ENCODE data around the gene DARS1.

DARS1 gene

DNA sequence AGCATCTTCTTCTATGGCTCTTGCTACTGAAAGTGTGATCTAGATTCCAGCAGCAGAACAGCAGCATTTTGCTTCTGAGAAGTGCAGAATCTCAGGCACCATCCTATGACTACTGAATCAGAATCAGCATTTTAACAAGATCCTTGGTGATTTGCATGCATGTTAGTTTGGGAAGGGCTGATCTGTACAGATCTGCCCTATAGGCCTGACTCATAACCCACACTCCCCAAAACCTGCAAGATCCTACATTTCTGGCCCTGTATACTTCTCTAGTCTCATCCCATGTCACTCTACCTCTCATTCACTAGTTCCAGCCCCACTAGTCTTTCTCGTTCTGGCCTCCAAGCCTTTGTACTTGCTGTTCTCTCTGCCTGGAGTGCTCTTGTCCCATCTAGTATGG is 15.7 kb upstream of the DARS1 start:
- Histone ChIP-seq H2AFZ (ENCODE audit: low read length, unreplicated experiment) (no peak overlapping the region), H3K27ac (ENCODE audit: low read depth, low read length) (no peak overlapping the region), H3K79me2 (ENCODE audit: control insufficient read depth, insufficient read depth, low read length, unreplicated experiment) (no peaks in the 10 kb centered on the region), H3K27me3 (ENCODE audit: insufficient read depth, low read length) (no peaks in the 10 kb centered on the region), H3K4me3 (ENCODE audit: low read depth, low read length) (no peak overlapping the region), H3K36me3 (ENCODE audit: insufficient read depth, low read length) (no peaks in the 10 kb centered on the region), H3K4me1 (ENCODE audit: control insufficient read depth, insufficient read depth, low read length, unreplicated experiment) (no peaks in the 10 kb centered on the region)

DNA sequence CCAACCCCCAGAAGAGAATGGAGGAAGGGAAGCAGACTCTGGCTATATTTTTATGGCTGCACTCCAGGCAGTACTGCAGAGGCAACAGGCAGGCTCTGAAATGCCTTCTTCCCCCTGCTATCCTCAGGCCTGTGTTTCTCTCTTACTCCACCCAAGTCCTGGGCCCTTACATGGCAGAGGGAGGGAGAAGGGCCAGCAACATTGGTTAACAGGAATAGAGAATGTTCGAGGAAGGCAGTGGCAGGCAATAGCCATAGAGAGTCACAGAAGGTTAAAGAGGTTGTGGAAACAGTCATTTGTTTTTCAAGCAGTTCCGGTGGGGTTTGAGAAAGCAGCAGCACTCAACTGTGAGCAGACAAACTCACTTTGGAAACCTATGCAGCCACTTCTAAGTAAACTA is 15.1 kb upstream of the DARS1 start:
- H2AFZ ChIP-seq (ENCODE audit: low read length, unreplicated experiment) = no peak overlapping the region
- no peaks in the 10 kb centered on the region for H3K36me3 ChIP-seq (ENCODE audit: insufficient read depth, low read length)
- H3K27me3 ChIP-seq (ENCODE audit: insufficient read depth, low read length) = no peaks in the 10 kb centered on the region
- no peaks in the 10 kb centered on the region for H3K79me2 ChIP-seq (ENCODE audit: control insufficient read depth, insufficient read depth, low read length, unreplicated experiment)
- H3K27ac ChIP-seq (ENCODE audit: low read depth, low read length) = no peak overlapping the region
- H3K4me3 ChIP-seq (ENCODE audit: low read depth, low read length) = no peak overlapping the region
- no peaks in the 10 kb centered on the region for H3K4me1 ChIP-seq (ENCODE audit: control insufficient read depth, insufficient read depth, low read length, unreplicated experiment)

DNA sequence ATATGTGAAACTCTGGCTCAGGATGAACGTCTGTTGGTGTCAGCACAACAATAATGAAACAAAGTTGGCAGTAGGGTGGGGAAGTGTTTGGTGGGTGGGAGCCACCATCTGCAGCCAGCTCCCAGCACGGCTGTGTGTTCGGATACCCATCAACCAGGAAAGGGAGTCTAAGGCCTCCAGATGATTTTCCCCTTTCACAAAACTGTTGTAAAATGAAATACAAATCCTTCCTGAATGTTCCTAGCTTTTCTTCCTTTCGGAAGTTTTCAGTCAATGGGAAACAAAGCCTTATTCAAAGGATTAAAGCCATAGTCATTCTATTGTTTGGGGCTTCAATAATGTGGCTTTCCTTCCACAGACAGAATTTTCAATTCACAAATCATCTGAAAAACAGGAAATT is 14.5 kb upstream of the DARS1 start:
- Histone ChIP-seq H3K4me3 (ENCODE audit: low read depth, low read length) (no peak overlapping the region), H3K79me2 (ENCODE audit: control insufficient read depth, insufficient read depth, low read length, unreplicated experiment) (no peaks in the 10 kb centered on the region), H3K27me3 (ENCODE audit: insufficient read depth, low read length) (no peaks in the 10 kb centered on the region), H3K36me3 (ENCODE audit: insufficient read depth, low read length) (no peaks in the 10 kb centered on the region), H2AFZ (ENCODE audit: low read length, unreplicated experiment) (no peak overlapping the region), H3K4me1 (ENCODE audit: control insufficient read depth, insufficient read depth, low read length, unreplicated experiment) (no peaks in the 10 kb centered on the region), H3K27ac (ENCODE audit: low read depth, low read length) (no peak overlapping the region)

DNA sequence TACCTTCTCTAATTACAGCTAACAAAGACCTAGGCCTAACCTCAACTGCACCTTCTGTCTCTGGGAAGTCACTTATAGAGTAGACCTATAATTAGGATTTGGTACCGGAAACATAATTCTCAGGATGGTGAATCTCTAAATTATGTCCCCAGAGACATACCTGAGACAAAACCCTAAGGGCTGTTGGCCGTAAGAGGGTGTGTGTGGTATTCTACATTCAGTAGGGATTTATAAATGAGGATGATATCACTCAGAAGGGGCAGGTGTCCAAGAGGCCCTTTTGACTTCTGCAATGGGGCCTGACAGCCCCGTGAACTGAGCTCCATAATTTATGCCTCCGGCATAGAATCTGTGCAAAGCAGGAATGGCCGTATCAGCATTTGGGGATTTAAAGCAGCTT is 13.5 kb upstream of the DARS1 start:
- H3K36me3 ChIP-seq (ENCODE audit: insufficient read depth, low read length) = no peaks in the 10 kb centered on the region

DNA sequence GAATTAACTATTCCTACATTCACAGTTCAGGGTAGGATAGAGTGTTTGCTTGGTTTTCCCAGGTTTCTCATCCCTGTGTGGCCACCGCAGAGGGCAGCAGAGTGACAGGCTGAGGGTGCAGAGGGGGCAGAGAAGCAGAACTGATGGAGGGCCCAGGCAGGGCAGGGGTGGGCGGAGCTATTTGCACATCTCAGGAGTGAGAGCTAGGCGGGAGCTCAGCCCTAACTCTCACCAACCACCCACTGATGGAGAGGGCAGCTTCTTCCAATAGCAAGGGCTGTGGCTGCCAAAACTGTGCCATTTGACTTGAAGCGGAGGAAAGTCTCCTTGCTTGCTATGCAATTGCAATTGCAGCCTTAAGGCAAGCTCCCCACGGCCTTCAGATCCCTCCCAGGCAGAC is 12.0 kb upstream of the DARS1 start:
- no peaks in the 10 kb centered on the region for H3K36me3 ChIP-seq (ENCODE audit: insufficient read depth, low read length)
- H3K4me1 ChIP-seq (ENCODE audit: control insufficient read depth, insufficient read depth, low read length, unreplicated experiment) = no peaks in the 10 kb centered on the region
- H2AFZ ChIP-seq (ENCODE audit: low read length, unreplicated experiment) = no peak overlapping the region
- H3K27ac ChIP-seq (ENCODE audit: low read depth, low read length) = no peak overlapping the region
- H3K27me3 ChIP-seq (ENCODE audit: insufficient read depth, low read length) = no peaks in the 10 kb centered on the region
- H3K4me3 ChIP-seq (ENCODE audit: low read depth, low read length) = no peak overlapping the region
- no peaks in the 10 kb centered on the region for H3K79me2 ChIP-seq (ENCODE audit: control insufficient read depth, insufficient read depth, low read length, unreplicated experiment)

More for the DNA sequence above, 13.5 kb upstream of the DARS1 start:
- Histone ChIP-seq H3K27ac (ENCODE audit: low read depth, low read length) (no peak overlapping the region), H3K4me3 (ENCODE audit: low read depth, low read length) (no peak overlapping the region), H3K27me3 (ENCODE audit: insufficient read depth, low read length) (no peaks in the 10 kb centered on the region), H2AFZ (ENCODE audit: low read length, unreplicated experiment) (no peak overlapping the region), H3K79me2 (ENCODE audit: control insufficient read depth, insufficient read depth, low read length, unreplicated experiment) (no peaks in the 10 kb centered on the region), H3K4me1 (ENCODE audit: control insufficient read depth, insufficient read depth, low read length, unreplicated experiment) (no peaks in the 10 kb centered on the region)

DNA sequence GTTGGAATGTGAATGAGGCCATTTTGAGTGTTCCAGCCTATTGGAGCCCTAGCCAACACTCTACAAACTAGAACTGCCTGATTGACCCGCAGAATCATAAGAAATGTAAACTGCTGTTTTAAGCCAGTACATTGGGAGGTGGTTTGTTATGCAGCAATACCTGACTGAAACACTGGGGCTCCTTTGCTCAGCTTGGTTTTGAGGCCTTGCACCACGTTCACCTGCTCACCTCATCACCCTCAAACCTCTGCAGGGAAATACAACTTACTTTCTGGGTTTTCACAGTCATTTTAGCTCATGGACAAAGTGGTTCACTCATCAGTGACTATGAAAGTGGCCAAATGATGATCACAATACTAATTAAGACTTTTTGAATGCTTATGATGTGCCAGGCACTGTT is 10.9 kb upstream of the DARS1 start:
- Histone ChIP-seq H2AFZ (ENCODE audit: low read length, unreplicated experiment) (no peak overlapping the region), H3K4me3 (ENCODE audit: low read depth, low read length) (no peak overlapping the region), H3K79me2 (ENCODE audit: control insufficient read depth, insufficient read depth, low read length, unreplicated experiment) (no peaks in the 10 kb centered on the region), H3K27ac (ENCODE audit: low read depth, low read length) (no peak overlapping the region), H3K27me3 (ENCODE audit: insufficient read depth, low read length) (no peaks in the 10 kb centered on the region), H3K4me1 (ENCODE audit: control insufficient read depth, insufficient read depth, low read length, unreplicated experiment) (no peaks in the 10 kb centered on the region), H3K36me3 (ENCODE audit: insufficient read depth, low read length) (no peaks in the 10 kb centered on the region)

DNA sequence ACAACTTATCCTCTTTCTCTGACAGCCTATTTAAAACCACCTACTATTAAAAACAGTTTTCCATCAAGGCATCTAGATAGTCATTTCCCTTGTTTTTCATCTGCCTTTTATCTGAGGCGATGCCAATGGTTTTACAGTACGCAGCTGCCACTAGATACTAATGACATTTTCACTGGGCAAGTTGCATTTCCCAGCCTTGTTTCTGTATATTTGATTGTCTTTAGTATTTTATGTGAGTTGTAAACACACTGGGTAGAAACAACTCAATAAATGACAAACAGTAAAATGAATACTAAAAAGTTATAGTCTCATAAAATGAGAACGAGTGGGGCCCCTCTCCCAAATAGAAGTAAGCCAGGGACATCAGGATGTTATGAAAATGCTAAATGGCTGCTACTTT is 8.9 kb upstream of the DARS1 start:
- Histone ChIP-seq H3K36me3 (ENCODE audit: insufficient read depth, low read length) (no peaks in the 10 kb centered on the region), H3K27me3 (ENCODE audit: insufficient read depth, low read length) (no peaks in the 10 kb centered on the region), H3K4me1 (ENCODE audit: control insufficient read depth, insufficient read depth, low read length, unreplicated experiment) (no peaks in the 10 kb centered on the region), H3K4me3 (ENCODE audit: low read depth, low read length) (no peak overlapping the region), H3K27ac (ENCODE audit: low read depth, low read length) (no peak overlapping the region), H2AFZ (ENCODE audit: low read length, unreplicated experiment) (no peak overlapping the region), H3K79me2 (ENCODE audit: control insufficient read depth, insufficient read depth, low read length, unreplicated experiment) (no peaks in the 10 kb centered on the region)

DNA sequence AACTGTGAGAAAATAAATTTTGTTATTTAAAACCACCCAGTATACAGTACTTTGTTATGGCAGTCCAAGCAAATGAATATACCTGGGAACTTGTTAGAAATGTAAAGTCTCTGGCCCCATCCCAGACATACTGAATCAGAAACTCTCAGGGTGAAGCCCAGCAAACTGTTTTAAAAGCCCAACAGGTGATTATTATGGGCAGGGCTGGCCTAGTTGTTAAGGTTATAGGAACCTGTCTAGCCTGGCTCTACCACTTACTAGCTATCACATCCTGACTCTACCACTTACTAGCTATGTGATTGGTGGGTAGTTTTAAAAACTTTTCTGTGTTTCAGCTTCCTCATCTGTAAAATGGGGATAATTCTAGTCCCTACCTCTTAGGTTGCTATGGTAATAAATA is 8.0 kb upstream of the DARS1 start:
- Histone ChIP-seq H2AFZ (ENCODE audit: low read length, unreplicated experiment) (no peak overlapping the region), H3K27me3 (ENCODE audit: insufficient read depth, low read length) (no peaks in the 10 kb centered on the region), H3K4me1 (ENCODE audit: control insufficient read depth, insufficient read depth, low read length, unreplicated experiment) (no peaks in the 10 kb centered on the region), H3K4me3 (ENCODE audit: low read depth, low read length) (no peak overlapping the region), H3K27ac (ENCODE audit: low read depth, low read length) (no peak overlapping the region), H3K36me3 (ENCODE audit: insufficient read depth, low read length) (no peaks in the 10 kb centered on the region), H3K79me2 (ENCODE audit: control insufficient read depth, insufficient read depth, low read length, unreplicated experiment) (no peaks in the 10 kb centered on the region)

DNA sequence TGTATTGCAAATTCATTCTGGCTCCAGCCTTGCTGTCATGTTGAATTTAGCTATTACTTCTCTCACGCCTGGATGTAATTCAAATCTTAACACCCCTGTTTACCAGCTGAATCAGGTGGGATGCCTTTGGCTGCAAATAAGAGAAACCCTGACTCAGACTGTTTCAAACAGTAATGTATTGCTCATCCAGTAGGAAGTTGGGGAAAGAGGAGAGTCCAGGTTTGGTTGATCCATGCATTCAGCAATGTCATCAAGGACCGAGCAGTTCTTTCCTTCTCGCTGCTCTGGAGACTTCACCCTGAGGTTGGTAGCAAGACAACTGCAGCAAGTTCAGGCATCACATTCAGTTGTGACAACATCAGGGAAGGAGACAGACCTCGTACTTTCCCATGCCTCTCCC is 6.4 kb upstream of the DARS1 start:
- Histone ChIP-seq H3K79me2 (ENCODE audit: control insufficient read depth, insufficient read depth, low read length, unreplicated experiment) (no peaks in the 10 kb centered on the region), H2AFZ (ENCODE audit: low read length, unreplicated experiment) (no peak overlapping the region)

DNA sequence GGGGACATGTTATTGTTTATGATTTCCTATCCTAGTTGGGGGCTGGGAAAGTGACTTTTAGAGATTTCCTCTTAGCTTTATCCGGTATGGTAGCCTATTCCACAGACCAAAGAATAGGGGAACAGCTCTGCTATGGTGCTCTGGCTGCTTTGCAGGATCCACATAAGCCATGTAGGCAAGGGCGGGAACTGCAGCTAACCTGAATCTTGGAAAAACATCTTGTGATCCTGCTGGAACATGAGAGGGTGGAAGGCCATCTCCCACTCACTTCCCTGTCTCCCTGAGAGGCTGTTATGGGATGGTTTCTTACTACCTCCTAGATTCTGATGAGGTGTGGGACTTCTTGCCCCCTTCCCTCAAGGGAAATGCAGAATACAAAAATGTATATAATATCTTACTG is 2.0 kb upstream of the DARS1 start:
- peaks cover 13% of the 10 kb centered on the region for H3K4me1 ChIP-seq (ENCODE audit: control insufficient read depth, insufficient read depth, low read length, unreplicated experiment)
- H3K36me3 ChIP-seq (ENCODE audit: insufficient read depth, low read length) = 0 out of 2 replicates have a peak, but pooled peaks cover 4% of the 10 kb centered on the region
- H2AFZ ChIP-seq (ENCODE audit: low read length, unreplicated experiment) = no peak overlapping the region
- no peak overlapping the region for H3K27ac ChIP-seq (ENCODE audit: low read depth, low read length)
- no peaks in the 10 kb centered on the region for H3K27me3 ChIP-seq (ENCODE audit: insufficient read depth, low read length)
- H3K4me3 ChIP-seq (ENCODE audit: low read depth, low read length) = no peak overlapping the region
- peaks cover 25% of the 10 kb centered on the region for H3K79me2 ChIP-seq (ENCODE audit: control insufficient read depth, insufficient read depth, low read length, unreplicated experiment)

More for the DNA sequence above, 6.4 kb upstream of the DARS1 start:
- Histone ChIP-seq H3K27ac (ENCODE audit: low read depth, low read length) (no peak overlapping the region), H3K4me1 (ENCODE audit: control insufficient read depth, insufficient read depth, low read length, unreplicated experiment) (no peaks in the 10 kb centered on the region), H3K4me3 (ENCODE audit: low read depth, low read length) (no peak overlapping the region), H3K36me3 (ENCODE audit: insufficient read depth, low read length) (no peaks in the 10 kb centered on the region), H3K27me3 (ENCODE audit: insufficient read depth, low read length) (no peaks in the 10 kb centered on the region)

DNA sequence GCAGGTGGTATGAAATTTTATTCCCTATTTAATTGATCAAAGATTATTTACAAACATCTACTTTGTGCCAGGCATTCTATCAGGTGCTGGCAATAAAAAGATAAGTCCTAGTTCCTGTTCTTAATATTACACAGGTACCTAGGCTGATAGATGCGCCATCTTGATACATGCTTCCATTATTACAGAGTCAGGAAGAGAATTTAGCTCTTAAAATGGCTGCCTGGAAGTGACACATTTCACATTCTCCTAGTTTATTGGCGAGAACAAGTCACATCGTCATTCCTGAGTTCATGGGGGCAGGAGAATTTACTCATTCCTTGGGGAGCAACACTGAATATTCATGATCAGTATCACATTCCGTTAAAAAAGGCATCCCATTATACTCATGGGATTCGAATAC is 1.1 kb upstream of the DARS1 start:
- Histone ChIP-seq H3K27me3 (ENCODE audit: insufficient read depth, low read length) (no peaks in the 10 kb centered on the region), H3K79me2 (ENCODE audit: control insufficient read depth, insufficient read depth, low read length, unreplicated experiment) (peaks cover 34% of the 10 kb centered on the region), H3K36me3 (ENCODE audit: insufficient read depth, low read length) (peaks cover 12% of the 10 kb centered on the region; the same call in 1 of the 2 replicates), H3K4me3 (ENCODE audit: low read depth, low read length) (peak overlapping the region; percentile 85), H3K27ac (ENCODE audit: low read depth, low read length) (no peak overlapping the region), H2AFZ (ENCODE audit: low read length, unreplicated experiment) (no peak overlapping the region), H3K4me1 (ENCODE audit: control insufficient read depth, insufficient read depth, low read length, unreplicated experiment) (peaks cover 13% of the 10 kb centered on the region)

Measured in ACC112 (cell line).